IMR-90 (cell line): ENCODE measurements around the gene HSPG2.

Source experiments
- CTCF ChIP-seq: conservative IDR thresholded peaks from 2 replicates; pipeline ENCODE4 v1.5.1; 2012; ENCODE audit warnings: mild to moderate bottlenecking, low read depth, low read length, improper control_type of control experiment
- FOS ChIP-seq: fragments of 150-350 bp; IDR thresholded peaks from 2 replicates; pipeline ENCODE4 v1.6.1; 2016; ENCODE audit warnings: low read depth, low read length
- MXI1 ChIP-seq: IDR thresholded peaks from 2 replicates; pipeline ENCODE4 v1.6.1; 2012; ENCODE audit warnings: low read depth, mild to moderate bottlenecking, low read length, moderate library complexity, borderline replicate concordance
- SMC3 ChIP-seq: fragments of 150-350 bp; IDR thresholded peaks from 2 replicates; pipeline ENCODE4 v1.6.1; 2016; ENCODE audit warnings: low read depth, mild to moderate bottlenecking, antibody characterized with exemption, low read length, moderate library complexity

GRCh38 chr1:21891621-21892479 is 45.3 kb downstream of the HSPG2 start:
- TF ChIP-seq CTCF, result no peak
- TF ChIP-seq SMC3, result no peak
- no peak for TF ChIP-seq FOS
- TF ChIP-seq MXI1, result no peak
